Neuronal stem cell (in vitro differentiated cells): ENCODE measurements around the gene PROX1.

Source experiments
- DNase-seq: peaks from one replicate; pipeline ENCODE4 v3.0.0-alpha.2; 2013; ENCODE audit warnings: low spot score
- H2AFZ ChIP-seq: one replicate; pipeline ENCODE4 v1.6.1; 2013; ENCODE audit warnings: mild to moderate bottlenecking, low read length, inconsistent platforms
- H2AK5ac ChIP-seq: 2 replicates; pipeline ENCODE4 v1.6.1; 2013; ENCODE audit warnings: low read depth, mild to moderate bottlenecking, inconsistent platforms, low read length, moderate library complexity, mixed read lengths
- H2BK120ac ChIP-seq: 2 replicates; pipeline ENCODE4 v1.6.1; 2013; ENCODE audit warnings: low read depth, mild to moderate bottlenecking, inconsistent platforms, low read length, moderate library complexity, mixed read lengths
- H2BK12ac ChIP-seq: one replicate; pipeline ENCODE4 v1.6.1; 2013; ENCODE audit warnings: low read length, inconsistent platforms
- H2BK15ac ChIP-seq: 2 replicates; pipeline ENCODE4 v1.6.1; 2013; ENCODE audit warnings: mild to moderate bottlenecking, low read length, inconsistent platforms, mixed read lengths
- H2BK5ac ChIP-seq: one replicate; pipeline ENCODE4 v1.6.1; 2013; ENCODE audit warnings: inconsistent platforms, mild to moderate bottlenecking, low read length, moderate library complexity
- H3K14ac ChIP-seq: one replicate; pipeline ENCODE4 v1.6.1; 2013; ENCODE audit warnings: low read length, inconsistent platforms
- H3K18ac ChIP-seq: 2 replicates; pipeline ENCODE4 v1.6.1; 2013; ENCODE audit warnings: low read length, inconsistent platforms
- H3K23ac ChIP-seq: 2 replicates; pipeline ENCODE4 v1.6.1; 2013; ENCODE audit warnings: low read depth, mild to moderate bottlenecking, mixed read lengths, low read length, inconsistent platforms; ENCODE audit not compliant: poor library complexity
- H3K27ac ChIP-seq: replicated peaks from 3 replicates; pipeline ENCODE4 v1.5.1; 2013; ENCODE audit warnings: low read length, inconsistent platforms
- H3K27me3 ChIP-seq, 3 experiments: 2 replicates each; pipeline ENCODE4 v1.6.1; 2013; ENCODE audit warnings: low read length in 3 of 3, mild to moderate bottlenecking in 2 of 3, inconsistent platforms in 1 of 3, low read depth in 1 of 3, mixed read lengths in 1 of 3, moderate library complexity in 1 of 3; ENCODE audit not compliant: control insufficient read depth in 3 of 3, insufficient read depth in 3 of 3
- H3K36me3 ChIP-seq, 2 donors: replicated peaks in 1 of 2; 2 replicates each; pipeline ENCODE4 v1.6.1; 2013; ENCODE audit warnings: low read length in 2 of 2; ENCODE audit not compliant: control insufficient read depth in 2 of 2, insufficient read depth in 2 of 2
- H3K4ac ChIP-seq: 2 replicates; pipeline ENCODE4 v1.6.1; 2013; ENCODE audit warnings: inconsistent platforms, mild to moderate bottlenecking, low read length, moderate library complexity
- H3K4me1 ChIP-seq, 2 donors: 1 replicate in 1 of 2; 2 replicates in 1 of 2; pipeline ENCODE4 v1.6.1; 2013; ENCODE audit warnings: low read length in 2 of 2, low read depth in 1 of 2; ENCODE audit not compliant: control insufficient read depth in 2 of 2, insufficient read depth in 1 of 2
- H3K4me2 ChIP-seq: one replicate; pipeline ENCODE4 v1.6.1; 2013; ENCODE audit warnings: mild to moderate bottlenecking, low read length, inconsistent platforms; ENCODE audit not compliant: insufficient read depth, poor library complexity, severe bottlenecking
- H3K4me3 ChIP-seq, 2 donors: 2 replicates each; pipeline ENCODE4 v1.5.1; 2013; ENCODE audit warnings: low read length in 2 of 2, mild to moderate bottlenecking in 2 of 2, inconsistent platforms in 1 of 2, moderate library complexity in 1 of 2
- H3K79me1 ChIP-seq: one replicate; pipeline ENCODE4 v1.6.1; 2013; ENCODE audit warnings: low read depth, mild to moderate bottlenecking, inconsistent platforms, low read length, moderate library complexity
- H3K9ac ChIP-seq: one replicate; pipeline ENCODE4 v1.6.1; 2013; ENCODE audit warnings: mild to moderate bottlenecking, low read depth, low read length, inconsistent platforms; ENCODE audit not compliant: poor library complexity
- H3K9me3 ChIP-seq, 2 donors: replicated peaks in 1 of 2; 2 replicates each; pipeline versions ENCODE3 to v1.6.1; 2013; ENCODE audit warnings: low read length in 2 of 2, mild to moderate bottlenecking in 2 of 2, inconsistent platforms in 1 of 2, low read depth in 1 of 2, mixed read lengths in 1 of 2, moderate library complexity in 1 of 2; ENCODE audit not compliant: control insufficient read depth in 2 of 2, insufficient read depth in 1 of 2
- H4K8ac ChIP-seq: one replicate; pipeline ENCODE4 v1.6.1; 2013; ENCODE audit warnings: low read depth, mild to moderate bottlenecking, inconsistent platforms, low read length, moderate library complexity
- H4K91ac ChIP-seq: one replicate; pipeline ENCODE4 v1.6.1; 2013; ENCODE audit warnings: low read length, low read depth, mild to moderate bottlenecking, inconsistent platforms; ENCODE audit not compliant: poor library complexity
- WGBS, 2 donors: extraction: QIAGEN DNeasy Blood & Tissue Kit; methylation state at CpG; one replicate each; pipeline ENCODE4 v1.1.7; 2013; ENCODE audit warnings: missing lambda C conversion rate in 2 of 2, mixed read lengths in 1 of 2; ENCODE audit not compliant: insufficient read length in 2 of 2, insufficient replicate concordance in 1 of 2; ENCODE audit errors: extremely low coverage in 2 of 2; 5-methylcytosine and 5-hydroxymethylcytosine counted together

Gene PROX1

DNA sequence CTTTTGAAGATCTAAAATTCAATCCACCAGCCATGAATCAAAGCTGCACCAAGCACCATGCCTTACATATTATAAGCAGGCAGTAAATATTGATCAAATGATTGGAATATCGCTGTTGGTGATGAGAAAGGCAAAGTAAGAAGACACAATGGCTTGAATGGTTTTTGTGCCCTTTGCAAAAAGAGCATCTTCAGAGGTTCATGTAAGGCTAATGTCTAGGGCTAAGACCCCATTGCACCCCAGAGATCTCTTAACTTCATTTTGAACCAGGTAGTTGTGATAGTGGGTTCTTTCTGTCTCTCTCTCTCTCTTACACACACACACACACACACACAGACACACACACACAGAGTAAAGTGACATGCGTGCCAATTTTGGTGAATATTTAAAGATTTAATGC lies 12.0 kb downstream of the PROX1 start:
- WGBS, 2 donors = no CpG with 5 or more reads among the region's 2 CpGs
- Histone ChIP-seq H4K8ac (no peak overlapping the region), H3K9ac (no peak overlapping the region), H3K79me1 (no peaks in the 10 kb centered on the region), H2AFZ (no peak overlapping the region), H3K4ac (no peak overlapping the region), H2BK15ac (no peak overlapping the region), H3K4me3 (no peak overlapping the region), H2AK5ac (no peak overlapping the region), H3K27me3 (no peaks in the 10 kb centered on the region), H2BK120ac (no peak overlapping the region), H3K4me1 (peaks cover 4 to 29% of the 10 kb centered on the region in 2 donors), H3K36me3 (peaks cover 6 to 23% of the 10 kb centered on the region in 2 donors), H3K27ac (no peak overlapping the region), H3K9me3 (peaks cover under 1 to 9% of the 10 kb centered on the region in 2 donors), H4K91ac (no peak overlapping the region), H3K4me2 (no peak overlapping the region), H2BK12ac (no peak overlapping the region), H3K18ac (no peak overlapping the region), H3K14ac (no peak overlapping the region), H3K23ac (no peak overlapping the region), H2BK5ac (no peak overlapping the region)
- DNase-seq = no peak

DNA sequence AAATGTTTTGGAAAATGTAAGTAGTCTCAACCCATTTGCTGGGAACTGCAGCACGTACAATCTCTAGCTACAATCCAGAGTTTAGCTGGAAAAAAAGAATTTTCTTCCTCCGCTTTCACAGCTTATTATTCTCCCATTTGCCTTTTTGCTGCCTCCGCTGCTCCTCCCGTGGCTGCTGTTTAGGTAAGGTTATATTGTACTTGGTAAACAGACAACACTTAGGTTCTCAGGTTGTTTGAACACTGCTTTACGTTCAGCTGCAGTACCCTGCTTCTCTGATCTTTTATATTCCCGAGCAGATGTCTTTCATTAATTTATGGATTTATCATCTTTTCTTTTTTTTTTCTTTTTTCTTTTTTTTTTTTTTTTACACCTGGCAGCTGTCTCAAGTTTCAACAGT lies 14.3 kb downstream of the PROX1 start:
- H3K79me1 ChIP-seq = no peaks in the 10 kb centered on the region
- no peak overlapping the region for H4K8ac ChIP-seq
- DNase-seq = no peak
- no peak overlapping the region for H2BK15ac ChIP-seq
- no peak overlapping the region for H3K23ac ChIP-seq
- H3K36me3 ChIP-seq = peaks cover 4 to 27% of the 10 kb centered on the region in 2 donors
- H2BK5ac ChIP-seq = no peak overlapping the region
- peaks cover 3 to 13% of the 10 kb centered on the region in 2 donors for H3K9me3 ChIP-seq
- no peak overlapping the region for H3K4me2 ChIP-seq
- no peak overlapping the region for H3K18ac ChIP-seq
- H3K9ac ChIP-seq = no peak overlapping the region
- no CpG with 5 or more reads among the region's 6 CpGs for WGBS, 2 donors
- H2AK5ac ChIP-seq = no peak overlapping the region
- no peak overlapping the region for H3K4me3 ChIP-seq
- H3K4me1 ChIP-seq = peaks cover 3 to 24% of the 10 kb centered on the region in 2 donors
- H2BK120ac ChIP-seq = no peak overlapping the region
- no peak overlapping the region for H4K91ac ChIP-seq
- no peak overlapping the region for H2BK12ac ChIP-seq
- H3K27me3 ChIP-seq = no peaks in the 10 kb centered on the region
- H3K14ac ChIP-seq = no peak overlapping the region
- H2AFZ ChIP-seq = no peak overlapping the region
- H3K27ac ChIP-seq = no peak overlapping the region
- H3K4ac ChIP-seq = no peak overlapping the region

DNA sequence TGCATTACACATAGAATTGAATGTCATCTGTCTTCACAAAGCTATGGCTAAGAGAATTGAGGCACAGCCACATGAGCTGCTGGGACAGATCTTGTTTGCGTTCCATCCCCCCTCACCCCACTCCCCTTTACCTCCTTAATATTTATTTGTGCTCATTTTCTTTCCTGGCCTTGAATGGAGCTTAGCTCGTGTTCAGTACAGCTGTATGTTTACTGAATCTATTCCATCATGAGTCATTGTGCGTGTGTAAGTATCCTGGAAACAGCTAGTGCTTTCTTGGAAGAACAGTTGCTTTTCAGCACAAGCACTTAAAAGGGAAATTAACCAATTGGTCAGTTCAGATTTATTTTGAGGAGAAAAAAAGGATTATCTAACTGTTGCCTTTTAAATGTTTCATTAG lies 14.7 kb downstream of the PROX1 start:
- no peak overlapping the region for H2BK12ac ChIP-seq
- no peak overlapping the region for H3K4ac ChIP-seq
- no peak overlapping the region for H2AFZ ChIP-seq
- no CpG with 5 or more reads among the region's 3 CpGs for WGBS, 2 donors
- DNase-seq = no peak
- H3K27me3 ChIP-seq = no peaks in the 10 kb centered on the region
- no peak overlapping the region for H2BK120ac ChIP-seq
- H3K14ac ChIP-seq = no peak overlapping the region
- no peak overlapping the region for H3K23ac ChIP-seq
- no peak overlapping the region for H3K9ac ChIP-seq
- H3K4me2 ChIP-seq = no peak overlapping the region
- H3K79me1 ChIP-seq = no peaks in the 10 kb centered on the region
- no peak overlapping the region for H2BK5ac ChIP-seq
- H3K27ac ChIP-seq = no peak overlapping the region
- no peak overlapping the region for H3K4me3 ChIP-seq
- H3K4me1 ChIP-seq = peaks cover 3 to 24% of the 10 kb centered on the region in 2 donors
- peaks cover 3 to 11% of the 10 kb centered on the region in 2 donors for H3K9me3 ChIP-seq
- H2BK15ac ChIP-seq = no peak overlapping the region
- no peak overlapping the region for H4K91ac ChIP-seq
- H4K8ac ChIP-seq = no peak overlapping the region
- peaks cover 1 to 23% of the 10 kb centered on the region in 2 donors for H3K36me3 ChIP-seq
- no peak overlapping the region for H2AK5ac ChIP-seq
- no peak overlapping the region for H3K18ac ChIP-seq

DNA sequence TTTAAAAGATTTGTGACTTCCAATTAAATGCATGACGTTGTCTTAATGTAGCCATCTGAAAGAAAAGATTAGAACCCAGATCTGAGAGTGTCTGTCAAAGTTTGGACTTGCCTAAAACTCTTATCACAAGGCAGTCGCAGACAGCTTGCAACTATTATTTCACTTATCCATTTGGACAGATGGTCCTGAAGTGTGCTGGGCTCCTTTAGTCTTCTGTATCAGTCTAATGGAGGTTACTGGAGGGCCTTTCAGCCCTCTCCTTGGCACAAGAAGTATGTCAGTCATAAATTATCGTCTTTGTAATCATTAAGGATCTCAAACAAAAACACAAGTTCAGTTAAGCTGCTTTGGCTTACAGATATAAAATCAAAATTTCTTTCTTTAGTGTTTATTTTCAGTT lies 15.5 kb downstream of the PROX1 start:
- H4K91ac ChIP-seq = no peak overlapping the region
- no peak overlapping the region for H3K18ac ChIP-seq
- H2BK12ac ChIP-seq = no peak overlapping the region
- H3K9ac ChIP-seq = no peak overlapping the region
- H3K27me3 ChIP-seq = no peaks in the 10 kb centered on the region
- no peak overlapping the region for H3K4me3 ChIP-seq
- H2BK15ac ChIP-seq = no peak overlapping the region
- H3K14ac ChIP-seq = no peak overlapping the region
- no peak overlapping the region for H3K4ac ChIP-seq
- no peak overlapping the region for H3K23ac ChIP-seq
- H2BK120ac ChIP-seq = no peak overlapping the region
- H4K8ac ChIP-seq = no peak overlapping the region
- no peak overlapping the region for H2BK5ac ChIP-seq
- H2AK5ac ChIP-seq = no peak overlapping the region
- peaks cover 0 to 15% of the 10 kb centered on the region in 2 donors for H3K36me3 ChIP-seq
- no CpG with 5 or more reads among the region's 3 CpGs for WGBS, 2 donors
- DNase-seq = no peak
- no peak overlapping the region for H2AFZ ChIP-seq
- H3K79me1 ChIP-seq = no peaks in the 10 kb centered on the region
- H3K4me2 ChIP-seq = no peak overlapping the region
- no peak overlapping the region for H3K27ac ChIP-seq
- peaks cover 3 to 23% of the 10 kb centered on the region in 2 donors for H3K4me1 ChIP-seq
- peaks cover 3 to 8% of the 10 kb centered on the region in 2 donors for H3K9me3 ChIP-seq
